NT2/D1 (cell line): ENCODE data around the gene IWS1.

Experiments
- SUZ12 ChIP-seq: IDR thresholded peaks from 2 replicates; pipeline ENCODE4 v1.6.1; 2011; ENCODE audit not compliant: insufficient read length, insufficient read depth; ENCODE audit errors: extremely low read depth
- YY1 ChIP-seq: IDR thresholded peaks from 2 replicates; pipeline ENCODE4 v1.6.1; 2011; ENCODE audit not compliant: insufficient read length, insufficient read depth
- ZNF274 ChIP-seq: IDR thresholded peaks from 2 replicates; pipeline ENCODE4 v1.6.1; 2011; ENCODE audit warnings: mild to moderate bottlenecking, low read depth, low read length

- TF ChIP-seq SUZ12: no peak
- no peak for TF ChIP-seq YY1
- no peak for TF ChIP-seq ZNF274
Measured at GRCh38 chr2:127511917-127512316, 14.4 kb downstream of the IWS1 start.
